Testis (tissue), 2 donors: ENCODE results near the gene MAS1.

Source experiments
- POLR2A ChIP-seq: fragments of 450-650 bp; IDR thresholded peaks from one replicate; pipeline ENCODE4 v1.6.1; 2017; ENCODE audit warnings: antibody characterized with exemption, mild to moderate bottlenecking, moderate library complexity
- TF ChIP-seq, protein P1 (sequence below), 3 experiments: fragments of 450-650 bp in 2 of 3; fragments of 200-600 bp in 1 of 3; sonication (generic) in 1 of 3; IDR thresholded peaks; one replicate each; pipeline ENCODE4 v1.5.1; 2016 to 2019; ENCODE audit warnings: antibody characterized with exemption in 3 of 3, mild to moderate bottlenecking in 2 of 3, moderate library complexity in 1 of 3

DNA sequence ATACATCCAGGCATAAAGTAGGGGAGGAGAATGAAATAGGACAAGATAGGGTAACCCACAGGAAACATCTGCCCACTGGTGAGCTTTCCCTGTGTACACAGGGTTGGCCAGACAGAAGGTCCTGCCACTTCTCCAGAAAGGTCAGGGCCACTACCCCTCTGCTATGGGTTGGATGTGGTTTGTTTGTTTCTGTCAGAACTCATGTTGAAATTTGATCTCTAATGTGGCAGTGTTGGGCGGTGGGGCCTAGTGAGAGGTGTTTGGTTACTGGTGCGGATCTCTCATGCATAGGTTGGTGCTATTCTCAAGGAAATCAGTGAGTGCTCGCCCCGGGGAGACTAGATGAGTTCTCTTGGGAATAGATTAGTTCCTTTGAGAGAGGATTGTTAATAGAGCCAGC is 15.6 kb upstream of the MAS1 start:
- TF ChIP-seq, protein P1, sequence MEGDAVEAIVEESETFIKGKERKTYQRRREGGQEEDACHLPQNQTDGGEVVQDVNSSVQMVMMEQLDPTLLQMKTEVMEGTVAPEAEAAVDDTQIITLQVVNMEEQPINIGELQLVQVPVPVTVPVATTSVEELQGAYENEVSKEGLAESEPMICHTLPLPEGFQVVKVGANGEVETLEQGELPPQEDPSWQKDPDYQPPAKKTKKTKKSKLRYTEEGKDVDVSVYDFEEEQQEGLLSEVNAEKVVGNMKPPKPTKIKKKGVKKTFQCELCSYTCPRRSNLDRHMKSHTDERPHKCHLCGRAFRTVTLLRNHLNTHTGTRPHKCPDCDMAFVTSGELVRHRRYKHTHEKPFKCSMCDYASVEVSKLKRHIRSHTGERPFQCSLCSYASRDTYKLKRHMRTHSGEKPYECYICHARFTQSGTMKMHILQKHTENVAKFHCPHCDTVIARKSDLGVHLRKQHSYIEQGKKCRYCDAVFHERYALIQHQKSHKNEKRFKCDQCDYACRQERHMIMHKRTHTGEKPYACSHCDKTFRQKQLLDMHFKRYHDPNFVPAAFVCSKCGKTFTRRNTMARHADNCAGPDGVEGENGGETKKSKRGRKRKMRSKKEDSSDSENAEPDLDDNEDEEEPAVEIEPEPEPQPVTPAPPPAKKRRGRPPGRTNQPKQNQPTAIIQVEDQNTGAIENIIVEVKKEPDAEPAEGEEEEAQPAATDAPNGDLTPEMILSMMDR (IDR thresholded peaks at IDR 0.05), result no peak
- no peak for TF ChIP-seq POLR2A
